ENCODE measurements around the gene SHC2.

SHC2 gene, protein sequence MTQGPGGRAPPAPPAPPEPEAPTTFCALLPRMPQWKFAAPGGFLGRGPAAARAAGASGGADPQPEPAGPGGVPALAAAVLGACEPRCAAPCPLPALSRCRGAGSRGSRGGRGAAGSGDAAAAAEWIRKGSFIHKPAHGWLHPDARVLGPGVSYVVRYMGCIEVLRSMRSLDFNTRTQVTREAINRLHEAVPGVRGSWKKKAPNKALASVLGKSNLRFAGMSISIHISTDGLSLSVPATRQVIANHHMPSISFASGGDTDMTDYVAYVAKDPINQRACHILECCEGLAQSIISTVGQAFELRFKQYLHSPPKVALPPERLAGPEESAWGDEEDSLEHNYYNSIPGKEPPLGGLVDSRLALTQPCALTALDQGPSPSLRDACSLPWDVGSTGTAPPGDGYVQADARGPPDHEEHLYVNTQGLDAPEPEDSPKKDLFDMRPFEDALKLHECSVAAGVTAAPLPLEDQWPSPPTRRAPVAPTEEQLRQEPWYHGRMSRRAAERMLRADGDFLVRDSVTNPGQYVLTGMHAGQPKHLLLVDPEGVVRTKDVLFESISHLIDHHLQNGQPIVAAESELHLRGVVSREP

DNA sequence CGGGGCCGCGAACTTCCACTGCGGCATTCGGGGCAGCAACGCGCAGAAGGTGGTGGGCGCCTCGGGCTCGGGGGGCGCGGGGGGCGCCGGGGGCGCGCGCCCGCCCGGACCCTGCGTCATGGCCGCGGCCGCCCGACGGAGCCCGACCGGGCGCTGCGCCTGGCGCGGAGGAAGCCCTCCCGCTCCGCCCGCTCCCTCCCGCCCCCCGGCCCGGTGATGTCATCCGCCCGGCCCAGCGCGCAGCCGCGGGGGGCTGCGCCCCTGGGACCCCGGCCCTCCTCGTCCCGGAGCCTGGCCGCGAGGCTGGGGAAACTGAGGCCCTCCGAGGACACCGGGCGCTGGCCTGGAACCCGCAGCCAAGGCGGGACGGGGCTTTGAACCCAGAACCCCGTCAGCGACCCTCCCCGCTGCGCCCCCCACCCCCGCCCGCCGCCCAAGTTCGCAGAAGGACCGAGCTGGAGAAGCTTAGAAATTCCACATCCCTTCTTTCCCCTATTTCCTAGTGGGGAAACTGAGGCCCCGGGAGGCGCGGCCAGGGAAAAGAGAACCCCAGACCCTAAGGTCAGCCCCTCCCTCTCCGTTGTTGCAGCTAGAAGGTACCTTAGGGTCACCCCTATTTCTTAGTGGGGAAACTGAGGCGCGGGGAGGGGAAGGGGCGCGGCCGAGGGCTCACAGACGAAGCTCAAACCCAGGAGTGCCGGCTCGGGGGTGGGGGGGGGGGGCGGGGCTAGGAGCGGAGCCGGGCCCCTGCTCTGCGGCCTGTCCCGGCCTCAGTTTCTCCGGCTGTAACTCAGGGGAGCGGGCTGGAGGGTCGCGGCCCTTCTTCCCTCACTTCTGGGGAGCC, at the start of gene SHC2:
TSS of gene SHC2 (minus strand) at position 157 of the 844 bp plus-strand sequence. CDS start at position 120, 37 bp downstream.
- H3K4me3 ChIP-seq (ENCODE audit: low read depth, low read length): no peak within 1 kb of the TSS
- DNase-seq (ENCODE audit: low read depth): no peak

GRCh38 chr19:508204-509150, 47.6 kb upstream of the SHC2 start:
- no peak for TF ChIP-seq CTCF (IDR thresholded peaks at IDR 0.05; ENCODE audit: low read depth, low read length, missing control alignments)
- DNase-seq (ENCODE audit: low read depth): no peak
- H3K4me3 ChIP-seq (ENCODE audit: low read depth, low read length): peak overlapping the region; percentile 85

More for the DNA sequence above, at the start of gene SHC2:
- TF ChIP-seq CTCF (IDR thresholded peaks at IDR 0.05; ENCODE audit: low read depth, low read length, missing control alignments): no peak

GRCh38 chr19:507286-508203, 46.7 kb upstream of the SHC2 start, which contains the start of gene TPGS1:
Gene TPGS1 (plus strand): TSS chr19:507497. CDS start chr19:507507, 10 bp downstream.
- DNase-seq (ENCODE audit: low read depth): no peak
- H3K4me3 ChIP-seq (ENCODE audit: low read depth, low read length): peak within 1 kb of the TSS; percentile 85
- no peak for TF ChIP-seq CTCF (IDR thresholded peaks at IDR 0.05; ENCODE audit: low read depth, low read length, missing control alignments)

DNA sequence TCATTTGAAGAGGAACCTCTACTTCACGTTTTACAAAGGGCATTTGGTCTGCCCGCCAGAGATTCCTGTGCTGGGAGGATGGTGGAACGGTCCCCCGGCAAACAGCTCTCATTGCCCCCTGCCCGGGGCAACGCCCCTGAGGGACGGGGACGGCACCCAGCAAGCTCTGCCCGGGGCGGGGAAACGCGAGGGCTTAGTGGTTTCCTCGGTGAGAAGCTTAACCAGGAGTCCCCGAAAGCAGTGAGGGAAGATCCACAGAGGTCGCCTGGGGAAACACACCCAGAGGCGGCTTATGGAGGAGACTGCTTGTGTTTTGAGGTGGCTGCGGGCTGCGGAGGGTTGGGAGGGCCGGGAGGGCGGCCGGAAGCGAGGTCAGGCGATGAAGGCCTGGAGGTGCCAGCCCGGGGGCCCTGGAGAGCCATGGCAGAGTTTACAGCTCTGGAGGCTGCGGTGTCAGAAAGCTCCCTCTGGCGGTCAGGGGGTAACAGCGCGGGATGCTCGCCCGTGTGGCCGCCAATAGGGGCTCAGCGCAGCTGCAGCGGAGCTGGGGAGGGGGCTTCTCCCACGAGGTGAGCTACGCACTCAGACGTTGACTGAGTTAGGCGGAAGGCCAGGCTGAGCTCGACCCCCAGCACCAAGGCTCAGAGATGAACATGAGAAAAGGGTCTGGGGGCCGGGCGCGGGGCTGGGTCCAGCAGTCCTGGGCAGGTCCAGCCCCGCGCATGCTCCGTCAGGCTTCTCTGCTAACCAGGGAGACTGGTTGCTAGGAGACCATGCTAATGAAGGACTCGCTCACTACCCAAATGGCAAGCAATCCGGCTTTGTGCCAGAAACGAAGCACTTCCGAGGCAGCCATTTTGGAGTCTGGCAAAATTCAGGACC, 45.8 kb upstream of the SHC2 start:
- H3K4me3 ChIP-seq (ENCODE audit: low read depth, low read length): peak overlapping the region; percentile 85
- peak; percentile 94 for TF ChIP-seq CTCF (IDR thresholded peaks at IDR 0.05; ENCODE audit: low read depth, low read length, missing control alignments)
- peak; percentile 98 for DNase-seq (ENCODE audit: low read depth)

DNA sequence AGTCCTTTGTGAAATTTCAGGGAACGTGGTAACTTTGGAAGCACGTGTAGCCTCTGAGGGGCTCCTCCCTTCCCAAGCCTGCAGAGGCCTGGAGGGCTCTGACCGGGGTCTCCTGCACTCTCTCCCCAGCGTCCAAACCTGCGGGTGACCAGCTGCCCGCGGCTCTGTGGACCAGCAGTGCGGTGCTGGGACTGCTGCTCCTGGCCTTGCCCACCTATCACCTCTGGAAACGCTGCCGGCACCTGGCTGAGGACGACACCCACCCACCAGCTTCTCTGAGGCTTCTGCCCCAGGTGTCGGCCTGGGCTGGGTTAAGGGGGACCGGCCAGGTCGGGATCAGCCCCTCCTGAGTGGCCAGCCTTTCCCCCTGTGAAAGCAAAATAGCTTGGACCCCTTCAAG, 43.8 kb upstream of the SHC2 start:
- no peak for TF ChIP-seq CTCF (IDR thresholded peaks at IDR 0.05; ENCODE audit: low read depth, low read length, missing control alignments)
- no peak overlapping the region for H3K4me3 ChIP-seq (ENCODE audit: low read depth, low read length)
- no peak for DNase-seq (ENCODE audit: low read depth)
